ENCODE results near the gene CNGA4. TPM values are rescaled to one million over a fixed set of nuclear protein-coding genes. Genes with fewer than 3 reads are reported as not detected.

The CNGA4 gene
- total RNA-seq, 1 experiment from 2014 or later = 0.27 TPM

- no TSS peak for BruUV-seq (replicated peaks)
- no peak overlapping the region for H3K27ac ChIP-seq (ENCODE audit: low read depth, low read length)
- H3K4me3 ChIP-seq (replicated peaks in 1 of 2; ENCODE audit: low read depth in 1 of 2, low read length in 2 of 2) = no peak overlapping the region
- no peaks in the 10 kb centered on the region for H3K4me1 ChIP-seq (ENCODE audit: control insufficient read depth in 1 of 2, insufficient read depth in 2 of 2, low read length in 2 of 2)
- ChIA-PET RAD21 (ENCODE audit: low non-redundant PET in 1 of 2, low total read pairs in 2 of 2, uncharacterized antibody in 2 of 2, unreplicated experiment in 2 of 2) (no interaction called here), POLR2A (no interaction called here), CTCF (no interaction called here)
- intact Hi-C loops (cut with micrococcal nuclease) = no loop called here
- H3K9me3 ChIP-seq (ENCODE audit: control insufficient read depth in 1 of 2, insufficient read depth in 1 of 2, low read depth in 1 of 2, low read length in 2 of 2) = no peaks in the 10 kb centered on the region
- H3K4me2 ChIP-seq (ENCODE audit: low read length) = no peak overlapping the region
- no peak overlapping the region for H3K9ac ChIP-seq (ENCODE audit: low read length)
- no peaks in the 10 kb centered on the region for H4K20me1 ChIP-seq (ENCODE audit: insufficient read depth)
- H3K9me2 ChIP-seq (ENCODE audit: insufficient read depth) = no peaks in the 10 kb centered on the region
- no peak overlapping the region for H2AFZ ChIP-seq (ENCODE audit: low read depth, low read length, poor library complexity, severe bottlenecking)
- no peak for ATAC-seq
- no peak for TF ChIP-seq CBX3 (IDR thresholded peaks at IDR 0.05; ENCODE audit: low read depth)
- no peak for TF ChIP-seq POLR2AphosphoS5 (IDR thresholded peaks at IDR 0.05; ENCODE audit: low read depth, low read length)
- TF ChIP-seq POLR2A (IDR thresholded peaks at IDR 0.05; ENCODE audit: borderline replicate concordance, extremely low read depth, insufficient read depth, insufficient read length) = no peak
- no peak for TF ChIP-seq ELF1 (IDR thresholded peaks at IDR 0.05; ENCODE audit: borderline replicate concordance, low read depth)
- no peak for TF ChIP-seq JUND (IDR thresholded peaks at IDR 0.05)
- TF ChIP-seq EZH2 (IDR thresholded peaks at IDR 0.05) = no peak
- no peak for TF ChIP-seq RAD21 (IDR thresholded peaks at IDR 0.05; ENCODE audit: low read depth)
- no peak for TF ChIP-seq SIN3A (IDR thresholded peaks at IDR 0.05; ENCODE audit: low read depth)
- no peak for TF ChIP-seq SRF (IDR thresholded peaks at IDR 0.05; ENCODE audit: low read depth)
- no peak for TF ChIP-seq REST (IDR thresholded peaks at IDR 0.05; ENCODE audit: low read depth)
- no peak for TF ChIP-seq TCF7L2 (IDR thresholded peaks at IDR 0.05; ENCODE audit: borderline replicate concordance, extremely low read depth, insufficient read depth, insufficient read length)
- TF ChIP-seq, protein P1, sequence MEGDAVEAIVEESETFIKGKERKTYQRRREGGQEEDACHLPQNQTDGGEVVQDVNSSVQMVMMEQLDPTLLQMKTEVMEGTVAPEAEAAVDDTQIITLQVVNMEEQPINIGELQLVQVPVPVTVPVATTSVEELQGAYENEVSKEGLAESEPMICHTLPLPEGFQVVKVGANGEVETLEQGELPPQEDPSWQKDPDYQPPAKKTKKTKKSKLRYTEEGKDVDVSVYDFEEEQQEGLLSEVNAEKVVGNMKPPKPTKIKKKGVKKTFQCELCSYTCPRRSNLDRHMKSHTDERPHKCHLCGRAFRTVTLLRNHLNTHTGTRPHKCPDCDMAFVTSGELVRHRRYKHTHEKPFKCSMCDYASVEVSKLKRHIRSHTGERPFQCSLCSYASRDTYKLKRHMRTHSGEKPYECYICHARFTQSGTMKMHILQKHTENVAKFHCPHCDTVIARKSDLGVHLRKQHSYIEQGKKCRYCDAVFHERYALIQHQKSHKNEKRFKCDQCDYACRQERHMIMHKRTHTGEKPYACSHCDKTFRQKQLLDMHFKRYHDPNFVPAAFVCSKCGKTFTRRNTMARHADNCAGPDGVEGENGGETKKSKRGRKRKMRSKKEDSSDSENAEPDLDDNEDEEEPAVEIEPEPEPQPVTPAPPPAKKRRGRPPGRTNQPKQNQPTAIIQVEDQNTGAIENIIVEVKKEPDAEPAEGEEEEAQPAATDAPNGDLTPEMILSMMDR (IDR thresholded peaks at IDR 0.05 in 2 of 3, conservative IDR thresholded peaks at IDR 0.05 in 1 of 3; ENCODE audit: borderline replicate concordance in 1 of 3, insufficient read depth in 1 of 3, low read depth in 2 of 3, low read length in 2 of 3) = no peak
- no peak for TF ChIP-seq EZH2phosphoT487 (IDR thresholded peaks at IDR 0.05; ENCODE audit: borderline replicate concordance)
- no peak for TF ChIP-seq ATF3 (IDR thresholded peaks at IDR 0.05)
- TF ChIP-seq SP1 (IDR thresholded peaks at IDR 0.05; ENCODE audit: low read depth) = no peak
- TF ChIP-seq ZBTB33 (IDR thresholded peaks at IDR 0.05; ENCODE audit: extremely low read depth, insufficient replicate concordance, low read length) = no peak
- no peak for TF ChIP-seq YY1 (IDR thresholded peaks at IDR 0.05; ENCODE audit: extremely low read depth, insufficient replicate concordance, low read depth, low read length)
- no peak for TF ChIP-seq FOSL1 (IDR thresholded peaks at IDR 0.05; ENCODE audit: low read depth)
- no peak for TF ChIP-seq CEBPB (IDR thresholded peaks at IDR 0.05; ENCODE audit: low read depth)
- H3K36me3 ChIP-seq (ENCODE audit: control insufficient read depth in 1 of 2, insufficient read depth in 2 of 2, low read length in 2 of 2) = no peaks in the 10 kb centered on the region
- H3K27me3 ChIP-seq (ENCODE audit: insufficient read depth, low read length) = peaks cover 37% of the 10 kb centered on the region
- H3K79me2 ChIP-seq (ENCODE audit: insufficient read depth, low read length) = no peaks in the 10 kb centered on the region
- DNase-seq (ENCODE audit: low read depth, low spot score) = no peak
Observed at GRCh38 chr11:6191742-6192141, 47.1 kb upstream of the CNGA4 start.

All from HCT116 (cell line).